Measurements from ENCODE around the gene BAX. TPM values are rescaled to one million over a fixed set of nuclear protein-coding genes. Genes with fewer than 3 reads are reported as not detected.

Gene BAX
- polyA plus RNA-seq, 1 donor (not counting 4 experiments of a cell fraction or from before 2014, with no cell fraction given): 113 TPM

DNA sequence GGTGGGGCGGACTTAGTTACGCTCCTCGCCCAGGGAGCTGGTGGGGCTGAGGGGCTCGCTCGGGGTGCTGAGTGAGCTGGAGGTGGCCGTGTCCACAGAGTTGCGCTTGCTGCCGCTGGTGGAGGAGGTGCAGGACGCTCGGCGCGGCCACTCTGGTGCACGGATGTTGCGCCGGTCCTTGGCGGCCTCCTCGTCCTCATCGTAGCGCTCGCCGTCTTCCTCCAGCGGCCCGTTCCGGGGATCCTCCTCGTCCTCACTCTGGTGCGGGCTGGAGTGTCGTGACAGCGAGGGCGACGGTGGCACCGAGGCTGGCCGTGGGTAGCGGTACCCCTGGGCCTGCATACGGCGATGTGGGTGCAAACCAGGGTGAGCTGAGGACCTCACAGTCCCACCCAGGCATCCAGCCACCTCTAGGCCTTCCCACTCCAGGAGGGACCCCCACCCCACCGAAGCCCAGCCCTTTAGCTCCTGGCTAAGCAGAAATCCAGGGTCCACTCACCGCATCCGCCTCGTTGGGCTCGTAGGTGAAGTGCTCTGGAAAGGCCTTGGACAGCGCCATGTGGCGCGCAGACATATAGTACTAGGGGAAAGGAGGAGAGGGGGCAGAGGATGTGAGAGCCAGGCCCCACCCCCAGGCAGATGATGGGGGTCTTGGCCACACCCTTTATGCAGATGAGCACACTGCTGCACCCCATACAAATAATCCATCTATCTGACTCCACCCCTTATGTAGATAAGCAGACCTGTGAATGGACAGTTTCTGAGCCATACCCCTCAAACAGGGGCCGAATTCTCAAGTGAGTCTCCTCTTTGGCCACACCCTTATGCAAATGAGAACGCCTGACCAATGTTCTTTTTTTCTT, 14.8 kb downstream of the BAX start:
- no peak overlapping the region for H3K27ac ChIP-seq (ENCODE audit: control insufficient read depth, insufficient read depth, low read length)
- peaks cover 7% of the 10 kb centered on the region for H3K79me2 ChIP-seq (ENCODE audit: control insufficient read depth, insufficient read depth, low read length)
- peaks cover 26 to 31% of the 10 kb centered on the region in 2 experiments for H3K36me3 ChIP-seq (ENCODE audit: control insufficient read depth in 2 of 2, extremely low read depth in 1 of 2, insufficient read depth in 2 of 2, low read length in 2 of 2)
- H3K9me3 ChIP-seq (ENCODE audit: control insufficient read depth, low read depth, low read length): no peaks in the 10 kb centered on the region
- no peaks in the 10 kb centered on the region for H3K27me3 ChIP-seq (ENCODE audit: control insufficient read depth, extremely low read depth, insufficient read depth, low read length)
- H3K9me1 ChIP-seq (ENCODE audit: control insufficient read depth, extremely low read depth, insufficient read depth, low read length): peaks cover 4% of the 10 kb centered on the region
- H3K4me3 ChIP-seq (ENCODE audit: control insufficient read depth in 2 of 3, extremely low read depth in 1 of 3, insufficient read depth in 2 of 3, low read depth in 1 of 3, low read length in 3 of 3): no peak overlapping the region
- no peak overlapping the region for H3K9ac ChIP-seq (ENCODE audit: control insufficient read depth, extremely low read depth, insufficient read depth, low read length)
- dilution Hi-C loops (cut with MboI; ENCODE audit: extremely low pct_ligation_motif_present, low sequenced_read_pairs): no loop called here
- TF ChIP-seq, protein P1, sequence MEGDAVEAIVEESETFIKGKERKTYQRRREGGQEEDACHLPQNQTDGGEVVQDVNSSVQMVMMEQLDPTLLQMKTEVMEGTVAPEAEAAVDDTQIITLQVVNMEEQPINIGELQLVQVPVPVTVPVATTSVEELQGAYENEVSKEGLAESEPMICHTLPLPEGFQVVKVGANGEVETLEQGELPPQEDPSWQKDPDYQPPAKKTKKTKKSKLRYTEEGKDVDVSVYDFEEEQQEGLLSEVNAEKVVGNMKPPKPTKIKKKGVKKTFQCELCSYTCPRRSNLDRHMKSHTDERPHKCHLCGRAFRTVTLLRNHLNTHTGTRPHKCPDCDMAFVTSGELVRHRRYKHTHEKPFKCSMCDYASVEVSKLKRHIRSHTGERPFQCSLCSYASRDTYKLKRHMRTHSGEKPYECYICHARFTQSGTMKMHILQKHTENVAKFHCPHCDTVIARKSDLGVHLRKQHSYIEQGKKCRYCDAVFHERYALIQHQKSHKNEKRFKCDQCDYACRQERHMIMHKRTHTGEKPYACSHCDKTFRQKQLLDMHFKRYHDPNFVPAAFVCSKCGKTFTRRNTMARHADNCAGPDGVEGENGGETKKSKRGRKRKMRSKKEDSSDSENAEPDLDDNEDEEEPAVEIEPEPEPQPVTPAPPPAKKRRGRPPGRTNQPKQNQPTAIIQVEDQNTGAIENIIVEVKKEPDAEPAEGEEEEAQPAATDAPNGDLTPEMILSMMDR (optimal IDR thresholded peaks at IDR 0.05 in 1 of 3, IDR thresholded peaks at IDR 0.05 in 1 of 3, conservative IDR thresholded peaks at IDR 0.05 in 1 of 3; ENCODE audit: extremely low read depth in 1 of 3, insufficient read depth in 2 of 3, low read length in 3 of 3): no peak
- no peak for TF ChIP-seq EZH2 (IDR thresholded peaks at IDR 0.05; ENCODE audit: low read length)
- H3K4me1 ChIP-seq (ENCODE audit: control insufficient read depth, extremely low read depth, insufficient read depth, low read length): peaks cover 12% of the 10 kb centered on the region
- H3K4me2 ChIP-seq (ENCODE audit: control insufficient read depth, extremely low read depth, insufficient read depth, low read depth, low read length): no peak overlapping the region
- no peak for DNase-seq (ENCODE audit: low read depth, low spot score)
- no peak for FAIRE-seq
- no peak overlapping the region for H2AFZ ChIP-seq (ENCODE audit: control insufficient read depth, low read length)
- peaks cover 6% of the 10 kb centered on the region for H4K20me1 ChIP-seq (ENCODE audit: control insufficient read depth, extremely low read depth, insufficient read depth, low read length)

DNA sequence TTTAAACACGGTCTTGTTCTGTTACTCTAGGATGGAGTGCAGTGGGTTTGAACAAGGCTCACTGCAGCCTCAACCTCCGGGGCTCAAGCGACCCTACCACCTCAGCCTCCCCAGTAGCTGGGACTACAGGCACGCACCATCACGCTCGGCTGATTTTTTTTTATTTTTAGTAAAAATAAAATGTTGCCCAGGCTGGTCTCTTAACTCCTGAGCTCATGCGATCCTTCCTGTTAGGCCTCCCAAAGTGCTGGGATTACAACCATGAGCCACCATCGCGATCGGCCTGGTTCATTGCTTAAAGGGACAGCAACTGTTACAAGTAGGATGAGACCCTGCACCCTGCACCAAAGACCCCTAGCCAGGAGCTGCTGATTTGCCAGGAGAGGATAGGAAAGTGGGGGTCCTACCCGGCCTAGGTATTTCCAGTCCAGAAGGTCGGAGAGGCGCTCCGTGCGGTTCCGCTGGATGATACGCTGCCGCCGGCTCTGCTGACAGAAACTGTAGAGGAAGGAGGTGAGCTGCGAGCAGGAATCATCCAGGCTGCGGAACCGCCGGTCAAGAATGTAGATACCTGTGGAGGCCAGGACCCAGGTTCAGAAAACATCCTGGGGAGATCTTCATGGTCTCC, 15.6 kb downstream of the BAX start:
- FAIRE-seq: no peak
- Histone ChIP-seq H3K9me3 (ENCODE audit: control insufficient read depth, low read depth, low read length) (no peaks in the 10 kb centered on the region), H3K9me1 (ENCODE audit: control insufficient read depth, extremely low read depth, insufficient read depth, low read length) (peaks cover 4% of the 10 kb centered on the region), H3K4me3 (ENCODE audit: control insufficient read depth in 2 of 3, extremely low read depth in 1 of 3, insufficient read depth in 2 of 3, low read depth in 1 of 3, low read length in 3 of 3) (no peak overlapping the region), H2AFZ (ENCODE audit: control insufficient read depth, low read length) (no peak overlapping the region), H3K36me3 (ENCODE audit: control insufficient read depth in 2 of 2, extremely low read depth in 1 of 2, insufficient read depth in 2 of 2, low read length in 2 of 2) (peaks cover 26 to 34% of the 10 kb centered on the region in 2 experiments), H3K4me1 (ENCODE audit: control insufficient read depth, extremely low read depth, insufficient read depth, low read length) (peaks cover 9% of the 10 kb centered on the region), H3K9ac (ENCODE audit: control insufficient read depth, extremely low read depth, insufficient read depth, low read length) (no peak overlapping the region), H4K20me1 (ENCODE audit: control insufficient read depth, extremely low read depth, insufficient read depth, low read length) (peaks cover 6% of the 10 kb centered on the region), H3K4me2 (ENCODE audit: control insufficient read depth, extremely low read depth, insufficient read depth, low read depth, low read length) (no peak overlapping the region), H3K79me2 (ENCODE audit: control insufficient read depth, insufficient read depth, low read length) (peaks cover 7% of the 10 kb centered on the region), H3K27ac (ENCODE audit: control insufficient read depth, insufficient read depth, low read length) (no peak overlapping the region), H3K27me3 (ENCODE audit: control insufficient read depth, extremely low read depth, insufficient read depth, low read length) (no peaks in the 10 kb centered on the region)
- TF ChIP-seq EZH2 (IDR thresholded peaks at IDR 0.05; ENCODE audit: low read length): no peak
- TF ChIP-seq, protein P1 (optimal IDR thresholded peaks at IDR 0.05 in 1 of 3, IDR thresholded peaks at IDR 0.05 in 1 of 3, conservative IDR thresholded peaks at IDR 0.05 in 1 of 3; ENCODE audit: extremely low read depth in 1 of 3, insufficient read depth in 2 of 3, low read length in 3 of 3): no peak
- DNase-seq (ENCODE audit: low read depth, low spot score): no peak
- dilution Hi-C loops (cut with MboI; ENCODE audit: extremely low pct_ligation_motif_present, low sequenced_read_pairs): no loop called here

All from keratinocyte (primary cell).